ENCODE data around the gene PRDM15.

PRDM15 gene

GRCh38 chr21:41827951-41828883 is 50.9 kb downstream of the PRDM15 start:
- DNase-seq (ENCODE audit: low spot score) = no peak

DNA sequence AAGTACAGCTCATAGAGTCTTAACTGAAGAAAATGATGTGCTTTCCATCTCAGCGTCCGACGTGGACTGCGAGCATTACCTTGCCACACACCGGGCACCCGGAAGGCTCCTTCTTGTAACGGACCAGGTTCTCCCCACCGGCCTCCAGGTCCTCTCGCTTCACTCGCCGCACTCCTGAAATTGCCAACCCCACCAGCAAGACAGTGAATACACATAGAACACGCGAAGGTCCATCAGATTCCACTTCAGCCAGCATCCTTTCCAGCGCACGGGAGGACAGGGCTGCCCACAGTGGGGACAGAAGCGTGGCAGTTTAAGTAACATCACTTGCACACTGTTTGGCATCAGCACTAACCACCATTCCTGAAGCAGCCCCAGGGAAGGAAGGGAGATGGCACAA is 53.3 kb downstream of the PRDM15 start:
- DNase-seq (ENCODE audit: low spot score) = no peak
- TF ChIP-seq, protein P1, sequence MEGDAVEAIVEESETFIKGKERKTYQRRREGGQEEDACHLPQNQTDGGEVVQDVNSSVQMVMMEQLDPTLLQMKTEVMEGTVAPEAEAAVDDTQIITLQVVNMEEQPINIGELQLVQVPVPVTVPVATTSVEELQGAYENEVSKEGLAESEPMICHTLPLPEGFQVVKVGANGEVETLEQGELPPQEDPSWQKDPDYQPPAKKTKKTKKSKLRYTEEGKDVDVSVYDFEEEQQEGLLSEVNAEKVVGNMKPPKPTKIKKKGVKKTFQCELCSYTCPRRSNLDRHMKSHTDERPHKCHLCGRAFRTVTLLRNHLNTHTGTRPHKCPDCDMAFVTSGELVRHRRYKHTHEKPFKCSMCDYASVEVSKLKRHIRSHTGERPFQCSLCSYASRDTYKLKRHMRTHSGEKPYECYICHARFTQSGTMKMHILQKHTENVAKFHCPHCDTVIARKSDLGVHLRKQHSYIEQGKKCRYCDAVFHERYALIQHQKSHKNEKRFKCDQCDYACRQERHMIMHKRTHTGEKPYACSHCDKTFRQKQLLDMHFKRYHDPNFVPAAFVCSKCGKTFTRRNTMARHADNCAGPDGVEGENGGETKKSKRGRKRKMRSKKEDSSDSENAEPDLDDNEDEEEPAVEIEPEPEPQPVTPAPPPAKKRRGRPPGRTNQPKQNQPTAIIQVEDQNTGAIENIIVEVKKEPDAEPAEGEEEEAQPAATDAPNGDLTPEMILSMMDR (IDR thresholded peaks at IDR 0.05; ENCODE audit: extremely low read depth, missing control alignments) = no peak

More at GRCh38 chr21:41827951-41828883, 50.9 kb downstream of the PRDM15 start:
- TF ChIP-seq, protein P1 (IDR thresholded peaks at IDR 0.05; ENCODE audit: extremely low read depth, missing control alignments) = no peak

- TF ChIP-seq, protein P1 (IDR thresholded peaks at IDR 0.05; ENCODE audit: extremely low read depth, missing control alignments) = no peak
- no peak for DNase-seq (ENCODE audit: low spot score)
Measured at GRCh38 chr21:41825216-41825615, 53.9 kb downstream of the PRDM15 start.

DNA sequence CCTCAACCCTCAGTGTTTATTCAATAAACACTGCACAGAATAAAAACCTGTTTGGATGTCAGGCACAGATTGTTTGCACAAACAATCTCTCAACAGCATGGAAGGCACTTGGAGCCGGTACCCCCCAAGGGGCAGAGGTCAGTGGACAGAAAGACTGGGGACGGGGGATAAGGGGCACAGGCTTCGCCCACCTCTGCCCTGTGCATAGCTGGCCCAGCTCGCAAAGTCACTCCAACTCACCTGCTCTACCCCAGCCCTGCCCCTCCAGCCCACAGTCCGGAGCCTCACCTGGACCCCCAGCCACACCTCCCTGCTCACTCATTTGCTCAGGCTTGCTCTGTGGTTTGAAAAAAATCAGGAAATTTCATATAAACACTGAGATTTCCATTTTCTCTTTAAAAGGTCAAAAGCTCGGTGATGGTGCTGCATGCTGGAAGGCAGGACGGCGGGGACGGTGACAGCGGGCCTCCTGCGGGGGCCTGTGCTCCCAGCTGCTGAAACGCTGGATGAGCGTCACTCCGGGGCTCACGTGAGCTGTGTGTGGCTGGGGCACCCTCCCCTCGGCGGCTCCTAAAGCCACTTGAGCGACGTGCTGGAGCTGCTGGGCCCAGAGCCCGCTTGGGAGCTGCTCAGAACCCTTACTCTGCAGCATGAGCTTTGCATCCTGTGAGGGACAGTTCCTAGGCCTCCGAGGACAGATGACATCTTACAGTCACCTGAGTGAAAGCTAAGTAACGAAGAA is 54.5 kb downstream of the PRDM15 start:
- no peak for DNase-seq (ENCODE audit: low spot score)
- TF ChIP-seq, protein P1 (IDR thresholded peaks at IDR 0.05; ENCODE audit: extremely low read depth, missing control alignments) = no peak

DNA sequence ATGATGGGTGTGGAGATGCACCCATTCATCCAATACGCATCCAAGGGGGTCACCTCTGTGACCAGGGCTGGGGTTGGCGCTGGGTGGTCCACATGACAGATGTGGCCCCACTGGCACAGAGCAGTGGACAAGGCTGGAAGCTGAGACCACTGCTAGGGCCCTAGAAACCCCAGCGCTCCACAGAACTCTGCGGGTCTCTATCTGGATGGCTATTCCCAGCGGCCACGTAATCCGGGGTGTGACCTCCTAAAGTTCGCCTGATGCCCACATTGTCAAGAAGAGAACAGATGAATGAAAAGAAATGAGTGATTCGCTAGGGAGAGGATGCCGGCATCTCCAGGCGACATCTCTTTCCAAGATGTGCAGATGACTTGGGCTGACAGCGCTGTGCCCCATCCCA is 55.2 kb downstream of the PRDM15 start:
- no peak for DNase-seq (ENCODE audit: low spot score)
- TF ChIP-seq, protein P1 (IDR thresholded peaks at IDR 0.05; ENCODE audit: extremely low read depth, missing control alignments) = no peak

GRCh38 chr21:41823166-41823565 is 56.0 kb downstream of the PRDM15 start:
- TF ChIP-seq, protein P1 (IDR thresholded peaks at IDR 0.05; ENCODE audit: extremely low read depth, missing control alignments) = no peak
- no peak for DNase-seq (ENCODE audit: low spot score)
